Activated CD4-positive, alpha-beta T cell treated with anti-CD3 and anti-CD28 coated beads, Interleukin-2, amount 10 ng/mL, durations not matched to agents 7 days and 5 days (primary cell): ENCODE results near the gene GATA3. TPM values are rescaled to one million over a fixed set of nuclear protein-coding genes. Genes with fewer than 3 reads are reported as not detected.

Source experiments
- CTCF ChIA-PET: fragments of 350-600 bp; sonication (Branson Sonifier 250); formaldehyde crosslinking; loops from one replicate; lab custom pipeline; 2021; ENCODE audit warnings: antibody characterized with exemption; lab: Charles Lee
- POLR2A ChIA-PET: fragments of 350-600 bp; sonication (Branson Sonifier 250); formaldehyde crosslinking; loops from one replicate; lab custom pipeline; 2021; ENCODE audit warnings: antibody characterized with exemption; lab: Charles Lee
- DNase-seq: peaks from one replicate; pipeline ENCODE4 v3.0.0-alpha.2; 2020
- H3K27ac Mint-ChIP-seq: one replicate; pipeline ENCODE4 v1.8.0; 2021; ENCODE audit warnings: mild to moderate bottlenecking, moderate library complexity, mixed read lengths
- H3K27me3 Mint-ChIP-seq: one replicate; pipeline ENCODE4 v1.8.0; 2021; ENCODE audit warnings: mixed read lengths
- H3K36me3 Mint-ChIP-seq: one replicate; pipeline ENCODE4 v1.8.0; 2021; ENCODE audit warnings: low read depth, mixed read lengths
- H3K4me1 Mint-ChIP-seq: one replicate; pipeline ENCODE4 v1.8.0; 2021; ENCODE audit warnings: mixed read lengths
- H3K4me3 Mint-ChIP-seq: one replicate; pipeline ENCODE4 v1.8.0; 2021; ENCODE audit warnings: mild to moderate bottlenecking, moderate library complexity, mixed read lengths
- H3K9me3 Mint-ChIP-seq: one replicate; pipeline ENCODE4 v1.8.0; 2021; ENCODE audit warnings: mixed read lengths
- total RNA-seq, 2 experiments: library from RNA; stranded (reverse); gene quantifications; one replicate each; pipeline ENCODE4 v1.2.3, GENCODE V29; 2021

Gene GATA3
- total RNA-seq, 2 experiments from 2014 or later: 48.1 to 52.0 TPM

- DNase-seq: no peak
- H3K4me1 Mint-ChIP-seq: peaks cover 10% of the 10 kb centered on the region
- H3K27me3 Mint-ChIP-seq: no peaks in the 10 kb centered on the region
- CTCF ChIA-PET: interaction anchor here (0.5 to 1.6 kb wide), 3 partner anchors 9 to 989 kb away, joined by 3 to 8 read pairs (median 3); no protein-coding TSS in a partner anchor
- peaks cover 5% of the 10 kb centered on the region for H3K36me3 Mint-ChIP-seq
- no peaks in the 10 kb centered on the region for H3K9me3 Mint-ChIP-seq
- no peak overlapping the region for H3K4me3 Mint-ChIP-seq
- POLR2A ChIA-PET: no interaction called here
- no peak overlapping the region for H3K27ac Mint-ChIP-seq
Measured at GRCh38 chr10:8121201-8121890, 66.9 kb downstream of the GATA3 start.

GRCh38 chr10:8122611-8123369 lies 68.3 kb downstream of the GATA3 start:
- Mint-ChIP-seq H3K9me3 (no peaks in the 10 kb centered on the region), H3K36me3 (peaks cover 5% of the 10 kb centered on the region), H3K27ac (no peak overlapping the region), H3K4me3 (no peak overlapping the region), H3K4me1 (peaks cover 10% of the 10 kb centered on the region), H3K27me3 (peaks cover 4% of the 10 kb centered on the region)
- ChIA-PET POLR2A (no interaction called here), CTCF (no interaction called here)
- DNase-seq: no peak

- Mint-ChIP-seq H3K9me3 (no peaks in the 10 kb centered on the region), H3K27me3 (peaks cover 9% of the 10 kb centered on the region)
- POLR2A ChIA-PET: no interaction called here
Measured at GRCh38 chr10:8124436-8124835, 69.9 kb downstream of the GATA3 start.

More at GRCh38 chr10:8124436-8124835, 69.9 kb downstream of the GATA3 start:
- no peak for DNase-seq
- peaks cover 8% of the 10 kb centered on the region for H3K4me1 Mint-ChIP-seq
- CTCF ChIA-PET: no interaction called here
- H3K4me3 Mint-ChIP-seq: no peak overlapping the region
- peaks cover 7% of the 10 kb centered on the region for H3K36me3 Mint-ChIP-seq
- H3K27ac Mint-ChIP-seq: no peak overlapping the region

Other genes starting within 250 kb of the GATA3 start
- gene TAF3, start 236.2 kb upstream of the GATA3 start, total RNA-seq: 10 to 100 TPM; 13.9 to 16.4 TPM